ENCODE results near the gene THOC6. TPM values are rescaled to one million over a fixed set of nuclear protein-coding genes. Genes with fewer than 3 reads are reported as not detected.

The THOC6 gene
- total and polyA plus RNA-seq, 2 experiments from 2014 or later: 71.4 to 90.6 TPM

DNA sequence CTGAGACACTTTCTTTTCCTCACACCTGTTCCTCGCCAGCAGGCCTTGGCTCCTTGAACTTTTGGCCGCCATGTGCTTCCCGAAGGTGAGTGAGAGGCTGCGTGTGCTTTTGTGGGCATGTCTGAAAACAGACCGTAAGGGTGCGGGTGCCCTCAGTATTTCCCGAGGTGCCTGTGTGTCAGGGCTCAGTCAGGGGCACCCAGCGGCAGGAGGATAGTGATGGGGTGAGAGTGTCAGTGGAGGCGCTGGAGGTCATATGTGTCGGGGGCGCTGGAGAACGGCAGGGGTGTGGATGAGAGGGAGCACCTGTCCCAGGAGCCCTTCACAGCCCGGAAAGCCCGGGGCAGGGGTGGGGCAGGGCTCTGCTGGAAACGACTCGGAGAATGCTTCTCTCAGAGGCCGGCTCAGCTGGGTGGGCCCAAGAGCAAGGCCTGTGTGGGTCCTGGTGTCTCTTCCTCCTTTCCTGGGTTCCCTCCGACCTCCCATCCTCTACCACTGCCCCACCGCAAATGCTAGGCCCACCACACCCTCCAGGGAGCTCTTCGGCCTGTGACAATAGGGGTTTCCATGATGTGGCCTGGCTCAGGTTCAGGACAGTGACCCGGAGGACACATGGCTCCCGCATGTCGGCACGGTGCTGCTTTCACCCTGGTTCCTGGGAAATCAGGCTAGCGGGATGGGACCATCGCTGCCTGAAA lies 42.1 kb downstream of the THOC6 start (continued):
- no peak for TF ChIP-seq POLR2AphosphoS5 (IDR thresholded peaks at IDR 0.05; ENCODE audit: low read depth)
- TF ChIP-seq CREB1 (CRISPR knock-in tag; IDR thresholded peaks at IDR 0.05; ENCODE audit: low read depth): no peak
- TF ChIP-seq ZNF114 (CRISPR knock-in tag; IDR thresholded peaks at IDR 0.05): no peak
- no peak for TF ChIP-seq NANOG (IDR thresholded peaks at IDR 0.05; ENCODE audit: borderline replicate concordance)
- TF ChIP-seq, protein P1, sequence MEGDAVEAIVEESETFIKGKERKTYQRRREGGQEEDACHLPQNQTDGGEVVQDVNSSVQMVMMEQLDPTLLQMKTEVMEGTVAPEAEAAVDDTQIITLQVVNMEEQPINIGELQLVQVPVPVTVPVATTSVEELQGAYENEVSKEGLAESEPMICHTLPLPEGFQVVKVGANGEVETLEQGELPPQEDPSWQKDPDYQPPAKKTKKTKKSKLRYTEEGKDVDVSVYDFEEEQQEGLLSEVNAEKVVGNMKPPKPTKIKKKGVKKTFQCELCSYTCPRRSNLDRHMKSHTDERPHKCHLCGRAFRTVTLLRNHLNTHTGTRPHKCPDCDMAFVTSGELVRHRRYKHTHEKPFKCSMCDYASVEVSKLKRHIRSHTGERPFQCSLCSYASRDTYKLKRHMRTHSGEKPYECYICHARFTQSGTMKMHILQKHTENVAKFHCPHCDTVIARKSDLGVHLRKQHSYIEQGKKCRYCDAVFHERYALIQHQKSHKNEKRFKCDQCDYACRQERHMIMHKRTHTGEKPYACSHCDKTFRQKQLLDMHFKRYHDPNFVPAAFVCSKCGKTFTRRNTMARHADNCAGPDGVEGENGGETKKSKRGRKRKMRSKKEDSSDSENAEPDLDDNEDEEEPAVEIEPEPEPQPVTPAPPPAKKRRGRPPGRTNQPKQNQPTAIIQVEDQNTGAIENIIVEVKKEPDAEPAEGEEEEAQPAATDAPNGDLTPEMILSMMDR (conservative IDR thresholded peaks at IDR 0.05; ENCODE audit: low read depth in 2 of 2): no peak
- no peak for TF ChIP-seq EZH2phosphoT487 (IDR thresholded peaks at IDR 0.05; ENCODE audit: unreplicated experiment)
- no peak for TF ChIP-seq ZNF331 (CRISPR knock-in tag; IDR thresholded peaks at IDR 0.05; ENCODE audit: low read depth)
- TF ChIP-seq JUNB (IDR thresholded peaks at IDR 0.05; ENCODE audit: unreplicated experiment): no peak

DNA sequence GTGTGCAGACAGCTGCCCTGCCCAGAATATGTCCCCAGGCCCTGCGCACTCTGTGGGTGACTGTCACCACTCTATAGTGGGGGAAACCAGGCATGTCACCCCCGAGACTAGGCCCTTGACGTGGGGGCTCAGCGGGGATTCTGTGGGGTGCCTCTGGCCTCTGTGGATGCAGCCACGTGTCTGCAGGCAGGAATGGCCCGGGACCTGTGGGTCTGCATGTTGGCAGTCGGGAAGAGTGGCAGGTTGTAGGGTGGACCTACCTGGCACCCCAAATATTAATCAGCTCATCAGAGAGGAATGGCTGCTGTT lies 42.6 kb downstream of the THOC6 start:
- no peaks in the 10 kb centered on the region; the same call in 2 of the 3 replicates for H3K36me3 Mint-ChIP-seq (ENCODE audit: low read depth)
- H3K4me1 ChIP-seq (ENCODE audit: insufficient read depth): 0 out of 2 replicates have a peak, but pooled peaks cover 4% of the 10 kb centered on the region
- H3K4me2 ChIP-seq: no peak overlapping the region
- H3K79me2 ChIP-seq (replicated peaks; ENCODE audit: insufficient read depth): no peaks in the 10 kb centered on the region
- H2AFZ ChIP-seq: no peak overlapping the region
- peaks cover 22% of the 10 kb centered on the region for H3K4me1 Mint-ChIP-seq
- H3F3A ChIP-seq (replicated peaks; ENCODE audit: low read depth): no peaks in the 10 kb centered on the region
- no peaks in the 10 kb centered on the region for H4K20me1 ChIP-seq (replicated peaks; ENCODE audit: insufficient read depth)
- H3K36me3 ChIP-seq (ENCODE audit: insufficient read depth): no peaks in the 10 kb centered on the region
- H3K27me3 ChIP-seq (ENCODE audit: insufficient read depth): 0 out of 2 replicates have a peak, but pooled peaks cover 4% of the 10 kb centered on the region
- no peak overlapping the region for H3K4me3 Mint-ChIP-seq
- H3K9me2 ChIP-seq (ENCODE audit: insufficient read depth): no peaks in the 10 kb centered on the region
- H3K27me3 Mint-ChIP-seq (ENCODE audit: insufficient read depth, low read depth, poor library complexity): peaks cover 25% of the 10 kb centered on the region
- no peak for ATAC-seq
- no peak overlapping the region for H3K27ac Mint-ChIP-seq
- DNase-seq (ENCODE audit: low spot score): no peak
- no peaks in the 10 kb centered on the region; the same call in 2 of the 3 replicates for H3K9me3 Mint-ChIP-seq
- H3K4me3 ChIP-seq: no peak overlapping the region
- no peak overlapping the region for H3K27ac ChIP-seq (ENCODE audit: low read depth)
- TF ChIP-seq ZNF331 (CRISPR knock-in tag; IDR thresholded peaks at IDR 0.05; ENCODE audit: low read depth): no peak
- no peak for TF ChIP-seq ZNF114 (CRISPR knock-in tag; IDR thresholded peaks at IDR 0.05)
- TF ChIP-seq CREB1 (CRISPR knock-in tag; IDR thresholded peaks at IDR 0.05; ENCODE audit: low read depth): no peak
- no peak for TF ChIP-seq EZH2 (IDR thresholded peaks at IDR 0.05; ENCODE audit: low read depth, unreplicated experiment)
- TF ChIP-seq POLR2AphosphoS5 (IDR thresholded peaks at IDR 0.05; ENCODE audit: low read depth): no peak
- TF ChIP-seq JUNB (IDR thresholded peaks at IDR 0.05; ENCODE audit: unreplicated experiment): no peak
- TF ChIP-seq ETS1 (IDR thresholded peaks at IDR 0.05): no peak
- TF ChIP-seq, protein P1 (conservative IDR thresholded peaks at IDR 0.05; ENCODE audit: low read depth in 2 of 2): no peak
- TF ChIP-seq STAT1 (IDR thresholded peaks at IDR 0.05; ENCODE audit: unreplicated experiment): no peak
- TF ChIP-seq REST (IDR thresholded peaks at IDR 0.05; ENCODE audit: unreplicated experiment): no peak
- TF ChIP-seq NANOG (IDR thresholded peaks at IDR 0.05; ENCODE audit: borderline replicate concordance): no peak
- TF ChIP-seq EZH2phosphoT487 (IDR thresholded peaks at IDR 0.05; ENCODE audit: unreplicated experiment): no peak

Measured in GM23338 (cell line).